NCI-H460 (cell line): Measurements from ENCODE around the gene SF1. TPM values are rescaled to one million over a fixed set of nuclear protein-coding genes. Genes with fewer than 3 reads are reported as not detected.

Experiments
- DNase-seq: peaks from one replicate; pipeline ENCODE4 v3.0.0-alpha.2; 2016; ENCODE audit warnings: low read depth; ENCODE audit errors: extremely low read depth
- total RNA-seq: library from RNA; depleted of rRNA; stranded (reverse); fragments of >200 nt; shearing (Covaris generic); gene quantifications from 2 replicates; pipeline ENCODE4 v1.2.3, GENCODE V29; 2014

The SF1 gene
- total RNA-seq, 1 experiment from 2014 or later: 72.2 TPM

DNA sequence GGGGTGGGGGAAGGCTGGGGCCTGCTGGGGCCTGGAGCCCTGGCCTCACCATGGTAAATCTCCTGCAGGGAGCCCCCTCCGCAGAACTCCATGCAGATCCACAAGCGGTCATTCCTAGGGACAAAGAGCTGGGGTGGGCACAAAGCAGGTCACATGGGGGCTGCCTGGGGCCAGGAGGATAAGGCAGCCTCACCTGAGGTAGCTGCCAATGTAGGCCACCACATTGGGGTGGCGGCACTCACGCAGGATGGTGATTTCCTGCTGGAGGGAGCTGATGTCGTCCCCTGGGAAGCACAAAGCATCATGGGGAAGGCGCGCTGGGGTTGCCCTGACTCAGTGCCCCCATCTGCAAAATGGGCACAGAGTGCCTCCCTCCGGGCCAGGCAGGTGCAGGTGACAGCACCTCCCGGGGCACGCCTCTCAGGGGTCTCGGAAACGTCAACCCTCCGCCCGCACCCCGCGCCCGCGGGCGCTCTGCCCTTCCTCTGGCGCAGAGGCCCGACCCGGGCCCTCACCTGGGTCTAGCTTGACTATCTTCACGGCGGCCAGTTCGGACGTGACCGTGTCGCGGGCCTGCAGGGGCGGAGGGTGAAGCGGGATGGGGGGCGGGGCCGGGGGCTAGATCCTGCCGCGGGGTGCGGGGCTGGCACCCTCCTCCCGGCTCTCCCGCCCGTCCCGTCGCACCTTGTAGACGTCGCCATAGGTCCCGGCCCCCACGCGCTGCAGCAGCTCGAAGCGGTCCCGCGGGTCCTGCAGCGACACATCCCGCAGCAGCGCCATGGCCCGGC lies 24.2 kb upstream of the SF1 start:
- no peak for DNase-seq

DNA sequence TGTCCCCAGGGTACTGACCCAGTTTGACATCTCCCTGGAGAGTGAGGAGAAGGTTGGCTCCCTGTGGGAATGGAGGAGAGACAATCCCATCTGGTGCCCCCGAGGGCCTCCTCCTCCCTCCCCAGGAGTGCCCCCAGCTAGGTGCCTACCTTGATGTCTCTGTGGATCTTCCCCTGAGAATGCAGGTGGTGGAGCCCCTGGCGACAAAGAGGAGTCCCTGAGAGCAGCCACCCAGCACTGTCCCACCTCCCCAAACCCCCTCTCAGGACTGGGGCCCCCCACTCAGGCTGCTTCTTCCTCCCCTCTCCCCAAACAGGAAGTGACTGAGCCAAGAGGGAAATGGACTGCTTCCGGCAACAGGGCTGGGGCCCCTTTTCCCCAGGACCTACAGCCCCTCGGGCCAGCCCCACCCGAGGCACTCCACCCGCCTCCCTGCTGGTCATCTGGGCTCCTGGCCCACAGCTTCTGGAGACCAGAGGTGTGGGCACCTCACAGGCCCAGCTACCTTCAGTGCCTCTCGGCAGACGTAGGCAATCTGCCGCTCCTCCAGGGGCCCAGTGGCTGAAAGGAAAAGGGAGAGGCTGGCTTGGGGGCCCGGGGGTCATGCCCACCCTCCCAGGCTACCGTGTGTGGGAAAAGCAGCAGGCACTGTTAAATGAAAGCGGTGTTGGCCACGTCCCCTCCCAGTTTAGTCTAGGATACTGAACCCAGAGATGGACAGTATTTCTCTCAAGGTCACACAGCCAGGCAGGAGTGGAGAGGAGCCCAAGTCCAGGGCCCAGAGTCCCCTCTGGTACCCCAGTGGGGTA lies 23.4 kb upstream of the SF1 start:
- DNase-seq: no peak

DNA sequence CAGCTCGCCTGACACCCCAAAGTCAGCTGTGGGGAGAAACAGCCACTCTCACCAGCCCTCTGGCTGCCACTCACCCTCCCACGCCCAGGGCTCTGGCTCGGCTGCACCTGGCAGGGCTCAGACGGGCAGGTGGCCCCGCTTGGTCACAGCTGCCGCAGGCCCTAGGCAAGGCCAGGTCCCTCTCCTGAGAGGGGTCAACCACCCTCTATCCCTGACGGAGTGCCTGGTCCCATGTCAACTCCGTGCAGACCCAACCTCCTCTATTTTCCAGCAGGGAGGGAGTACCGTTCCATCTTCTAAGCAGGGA lies 22.8 kb upstream of the SF1 start:
- no peak for DNase-seq

DNA sequence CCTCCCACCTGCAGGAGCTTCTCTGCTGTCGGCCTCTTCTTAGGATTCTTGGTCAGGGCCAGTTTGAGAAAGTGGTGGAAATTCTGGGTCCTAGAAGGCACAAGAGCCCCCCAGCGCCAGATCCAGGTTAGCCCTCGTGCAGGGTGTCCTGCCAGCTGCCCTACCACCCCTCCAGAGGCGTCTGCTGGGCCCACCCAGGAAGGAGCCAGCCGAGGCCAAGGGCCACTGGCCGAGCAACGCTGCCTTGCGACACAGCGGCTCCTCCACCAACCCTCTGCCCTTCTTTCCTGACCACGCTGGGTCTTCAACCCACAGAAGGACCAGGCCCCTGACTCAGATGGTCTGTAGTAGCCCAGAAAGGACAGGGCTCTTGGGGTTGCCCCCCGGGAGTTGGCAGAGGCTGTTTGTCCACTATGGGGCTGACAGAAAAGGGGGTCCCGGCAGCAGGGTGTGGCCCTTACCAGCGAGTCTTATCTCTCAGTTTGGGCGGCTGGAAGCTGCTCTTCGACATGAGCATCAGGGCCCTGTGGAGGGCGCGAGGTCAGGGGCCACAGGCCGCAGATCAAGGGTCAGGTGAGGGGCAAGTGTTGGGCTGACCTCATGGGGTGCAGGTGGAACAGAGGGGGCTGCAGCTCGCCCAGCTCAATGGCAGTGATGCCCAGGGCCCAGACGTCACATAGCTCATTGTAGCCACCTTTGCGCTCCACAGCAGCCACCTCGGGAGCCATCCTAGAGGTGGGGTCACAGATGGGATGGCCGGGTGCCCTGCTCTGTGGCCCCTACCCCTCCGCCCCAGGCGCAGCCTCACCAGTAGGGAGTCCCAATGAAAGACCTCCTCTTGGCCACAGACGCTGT lies 22.2 kb upstream of the SF1 start:
- no peak for DNase-seq

- DNase-seq: no peak
Measured at GRCh38 chr11:64799623-64800302, 21.4 kb upstream of the SF1 start.

GRCh38 chr11:64799256-64799622 lies 20.9 kb upstream of the SF1 start:
- DNase-seq: no peak

DNA sequence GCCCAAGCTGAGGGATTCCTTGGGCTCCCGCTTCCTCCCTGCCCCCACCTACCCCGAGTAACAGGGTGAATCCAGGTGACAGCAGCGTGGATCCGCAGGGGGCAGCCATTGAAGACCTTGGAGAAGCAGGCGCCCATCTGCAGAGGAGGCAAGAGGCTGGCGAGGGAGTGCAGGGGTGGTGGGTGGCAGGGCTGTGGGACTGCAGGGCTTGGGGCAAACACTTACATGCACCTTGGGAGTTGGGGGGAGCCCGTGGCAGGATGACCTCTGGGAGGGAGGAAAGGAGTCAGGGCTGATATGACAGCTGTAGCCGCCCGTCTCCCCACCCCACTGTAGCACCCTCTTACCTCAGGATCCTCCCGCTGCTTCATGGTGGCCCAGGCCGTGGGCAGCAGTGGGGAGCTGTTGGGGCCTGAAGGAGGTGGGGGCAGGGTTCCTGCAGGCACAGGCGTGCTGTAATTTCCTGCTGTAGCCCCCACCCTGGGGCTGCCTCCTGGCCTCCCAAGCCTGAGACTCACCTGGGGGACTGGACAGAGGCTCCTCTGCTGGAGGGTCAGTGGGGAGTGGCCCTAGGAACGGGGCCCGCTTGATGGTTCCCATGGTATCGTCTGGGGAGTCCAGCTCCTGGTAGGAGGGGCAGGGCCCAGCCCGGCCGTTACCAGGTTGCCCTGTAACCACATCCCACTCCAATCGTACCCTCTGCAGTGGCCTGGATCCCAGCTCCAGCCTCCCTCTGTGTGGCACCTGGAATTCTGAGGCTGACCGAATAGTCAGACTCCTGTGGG lies 18.6 kb upstream of the SF1 start:
- no peak for DNase-seq

- no peak for DNase-seq
Measured at GRCh38 chr11:64796047-64796756, 17.9 kb upstream of the SF1 start.

GRCh38 chr11:64794526-64794925 lies 16.2 kb upstream of the SF1 start:
- no peak for DNase-seq

- no peak for DNase-seq
Measured at GRCh38 chr11:64793271-64794160, 15.2 kb upstream of the SF1 start.

GRCh38 chr11:64792482-64792881 lies 14.1 kb upstream of the SF1 start:
- no peak for DNase-seq

DNA sequence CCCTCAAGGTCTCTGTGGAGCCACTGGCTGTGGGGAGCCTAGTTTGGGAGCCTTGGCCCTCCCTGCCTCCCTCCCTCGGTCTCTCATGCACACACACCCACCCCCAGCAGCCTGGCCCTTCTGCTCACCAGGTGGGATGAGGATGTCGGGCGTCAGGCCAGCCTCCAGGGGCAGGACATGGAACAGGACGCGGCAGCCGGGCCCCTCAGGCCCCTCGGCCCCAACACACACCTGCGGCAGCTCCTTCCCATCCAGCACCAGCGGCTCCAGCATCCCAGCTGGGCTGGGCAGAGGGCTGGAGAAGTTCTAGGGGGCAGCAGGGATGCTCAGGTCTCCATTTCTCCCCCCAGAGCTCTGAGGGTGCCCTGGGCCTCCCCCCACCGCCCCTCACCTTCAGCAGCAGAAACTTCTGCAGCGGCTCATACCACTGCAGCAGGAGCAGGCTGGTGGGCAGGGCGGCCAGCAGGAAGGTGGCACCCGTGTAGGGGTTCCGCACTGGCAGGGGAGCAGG lies 13.5 kb upstream of the SF1 start:
- DNase-seq: no peak

DNA sequence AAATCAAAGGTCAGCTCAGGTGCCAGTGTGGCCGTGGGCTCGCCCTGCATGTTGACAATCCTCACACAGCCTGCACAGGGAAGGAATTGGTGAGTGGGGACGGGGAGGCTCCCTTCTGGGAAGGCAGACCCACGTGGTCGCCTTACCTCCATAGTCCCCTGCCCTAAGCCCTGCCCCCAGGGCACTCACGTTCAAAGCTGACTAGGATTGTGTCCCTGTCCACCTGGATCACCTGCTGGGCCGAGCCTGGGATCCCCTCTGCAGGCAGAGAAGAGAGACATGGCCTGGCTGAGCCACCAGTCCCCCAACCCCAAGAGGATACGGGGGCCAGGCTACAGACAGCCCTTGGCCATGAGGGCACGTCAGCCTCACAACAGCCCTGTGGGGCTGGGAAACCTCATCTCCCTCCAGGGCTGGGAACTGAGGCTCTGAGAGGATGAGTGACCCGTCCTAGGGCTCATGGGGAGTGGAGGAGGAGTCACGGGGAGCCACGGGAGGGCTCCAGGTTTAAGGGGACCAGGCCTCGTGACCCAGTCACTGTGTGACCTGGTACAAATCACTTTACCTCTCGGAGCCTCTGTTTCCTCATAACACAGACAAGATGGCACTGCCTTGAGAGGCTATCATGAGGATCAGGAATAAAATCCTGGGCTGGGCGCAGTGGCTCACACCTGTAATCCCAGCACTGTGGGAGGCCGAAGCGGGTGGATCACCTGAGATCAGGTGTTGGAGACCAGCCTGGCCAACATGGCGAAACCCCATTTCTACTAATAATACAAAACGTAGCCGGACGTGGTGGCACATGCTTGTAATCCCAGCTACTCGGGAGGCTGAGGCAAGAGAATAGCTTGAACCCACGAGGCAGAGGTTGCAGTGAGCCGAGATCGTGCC lies 12.1 kb upstream of the SF1 start:
- no peak for DNase-seq

GRCh38 chr11:64789331-64790204 lies 11.2 kb upstream of the SF1 start:
- DNase-seq: no peak

GRCh38 chr11:64788321-64789215 lies 10.2 kb upstream of the SF1 start:
- DNase-seq: no peak
